ENCODE results near the gene NAP1L1. TPM values are rescaled to one million over a fixed set of nuclear protein-coding genes. Genes with fewer than 3 reads are reported as not detected.

Gene NAP1L1
- total RNA-seq, 1 experiment from 2014 or later, result 467 TPM

DNA sequence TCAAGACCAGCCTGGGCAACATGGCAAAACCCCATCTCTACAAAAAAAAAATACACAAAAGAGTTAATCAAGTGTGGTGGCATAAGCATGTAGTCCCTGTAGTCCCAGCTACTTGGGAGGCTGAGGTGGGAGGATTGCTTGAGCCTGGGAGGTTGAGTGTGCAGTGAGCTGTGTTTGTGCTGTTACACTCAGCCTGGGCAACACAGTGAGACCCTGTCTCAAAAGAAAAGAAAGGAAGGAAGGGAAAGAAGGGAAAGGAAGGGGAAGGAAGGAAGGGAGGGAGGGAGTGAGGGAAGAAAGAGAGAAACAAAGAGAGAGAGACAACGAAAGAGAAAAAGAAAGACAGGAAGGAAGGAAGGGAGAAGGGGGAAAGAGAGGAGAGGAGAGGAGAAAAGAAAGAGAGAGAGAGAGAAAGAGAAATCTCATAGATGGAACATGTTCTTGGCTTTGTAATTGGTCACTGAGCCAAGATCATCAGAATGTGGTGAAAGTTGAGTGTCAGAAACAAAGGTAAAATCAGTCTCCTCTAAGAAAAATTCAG is 26.8 kb upstream of the NAP1L1 start:
- Mint-ChIP-seq H3K4me3 (ENCODE audit: low read depth, unreplicated experiment) (no peak overlapping the region), H3K4me1 (ENCODE audit: low read depth, unreplicated experiment) (peaks cover 2% of the 10 kb centered on the region), H3K36me3 (ENCODE audit: insufficient read depth, unreplicated experiment) (no peaks in the 10 kb centered on the region), H3K27ac (ENCODE audit: unreplicated experiment) (no peak overlapping the region), H3K27me3 (ENCODE audit: unreplicated experiment) (no peaks in the 10 kb centered on the region), H3K9me3 (ENCODE audit: low read depth, unreplicated experiment) (no peaks in the 10 kb centered on the region)
- DNase-seq, result no peak
- CTCF ChIA-PET, result interaction anchor here (0.6 to 0.7 kb wide), 3 partner anchors 103 to 1299 kb away, joined by 3 to 4 read pairs (median 3); no protein-coding TSS in a partner anchor
- TF ChIP-seq, protein P1, sequence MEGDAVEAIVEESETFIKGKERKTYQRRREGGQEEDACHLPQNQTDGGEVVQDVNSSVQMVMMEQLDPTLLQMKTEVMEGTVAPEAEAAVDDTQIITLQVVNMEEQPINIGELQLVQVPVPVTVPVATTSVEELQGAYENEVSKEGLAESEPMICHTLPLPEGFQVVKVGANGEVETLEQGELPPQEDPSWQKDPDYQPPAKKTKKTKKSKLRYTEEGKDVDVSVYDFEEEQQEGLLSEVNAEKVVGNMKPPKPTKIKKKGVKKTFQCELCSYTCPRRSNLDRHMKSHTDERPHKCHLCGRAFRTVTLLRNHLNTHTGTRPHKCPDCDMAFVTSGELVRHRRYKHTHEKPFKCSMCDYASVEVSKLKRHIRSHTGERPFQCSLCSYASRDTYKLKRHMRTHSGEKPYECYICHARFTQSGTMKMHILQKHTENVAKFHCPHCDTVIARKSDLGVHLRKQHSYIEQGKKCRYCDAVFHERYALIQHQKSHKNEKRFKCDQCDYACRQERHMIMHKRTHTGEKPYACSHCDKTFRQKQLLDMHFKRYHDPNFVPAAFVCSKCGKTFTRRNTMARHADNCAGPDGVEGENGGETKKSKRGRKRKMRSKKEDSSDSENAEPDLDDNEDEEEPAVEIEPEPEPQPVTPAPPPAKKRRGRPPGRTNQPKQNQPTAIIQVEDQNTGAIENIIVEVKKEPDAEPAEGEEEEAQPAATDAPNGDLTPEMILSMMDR (IDR thresholded peaks at IDR 0.05; ENCODE audit: unreplicated experiment), result no peak
- intact Hi-C loops (cut with micrococcal nuclease; ENCODE audit: unreplicated experiment), result no loop called here
- BruUV-seq (replicated peaks), result no TSS peak

DNA sequence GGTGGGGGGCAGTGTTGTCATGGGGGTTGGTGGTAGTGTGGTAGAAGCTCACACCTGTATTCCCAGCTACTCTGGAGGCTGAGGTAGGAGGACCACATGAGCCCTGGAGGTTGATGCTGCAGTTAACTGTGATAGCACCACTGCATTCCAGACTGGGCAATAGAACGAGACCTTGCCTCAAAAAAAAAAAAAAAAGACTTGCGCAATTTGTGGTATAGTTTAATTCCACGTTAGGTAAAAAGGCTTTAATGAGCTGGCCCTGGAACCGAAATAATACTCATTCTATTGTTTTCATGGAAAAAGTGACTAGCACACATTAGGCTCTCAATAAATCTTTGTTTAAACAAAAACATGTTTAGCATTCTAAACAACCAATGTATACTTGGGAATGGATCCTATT is 25.4 kb upstream of the NAP1L1 start:
- peaks cover 12% of the 10 kb centered on the region for H3K4me1 Mint-ChIP-seq (ENCODE audit: low read depth, unreplicated experiment)
- CTCF ChIA-PET, result interaction anchor here (0.6 to 0.7 kb wide), 2 partner anchors 21 to 150 kb away, joined by 3 to 5 read pairs; no protein-coding TSS in a partner anchor
- H3K27me3 Mint-ChIP-seq (ENCODE audit: unreplicated experiment), result no peaks in the 10 kb centered on the region
- H3K9me3 Mint-ChIP-seq (ENCODE audit: low read depth, unreplicated experiment), result no peaks in the 10 kb centered on the region
- no peak for DNase-seq
- H3K36me3 Mint-ChIP-seq (ENCODE audit: insufficient read depth, unreplicated experiment), result no peaks in the 10 kb centered on the region
- intact Hi-C loops (cut with micrococcal nuclease; ENCODE audit: unreplicated experiment), result no loop called here
- TF ChIP-seq, protein P1 (IDR thresholded peaks at IDR 0.05; ENCODE audit: unreplicated experiment), result no peak
- BruUV-seq (replicated peaks), result no TSS peak
- no peak overlapping the region for H3K27ac Mint-ChIP-seq (ENCODE audit: unreplicated experiment)
- no peak overlapping the region for H3K4me3 Mint-ChIP-seq (ENCODE audit: low read depth, unreplicated experiment)

DNA sequence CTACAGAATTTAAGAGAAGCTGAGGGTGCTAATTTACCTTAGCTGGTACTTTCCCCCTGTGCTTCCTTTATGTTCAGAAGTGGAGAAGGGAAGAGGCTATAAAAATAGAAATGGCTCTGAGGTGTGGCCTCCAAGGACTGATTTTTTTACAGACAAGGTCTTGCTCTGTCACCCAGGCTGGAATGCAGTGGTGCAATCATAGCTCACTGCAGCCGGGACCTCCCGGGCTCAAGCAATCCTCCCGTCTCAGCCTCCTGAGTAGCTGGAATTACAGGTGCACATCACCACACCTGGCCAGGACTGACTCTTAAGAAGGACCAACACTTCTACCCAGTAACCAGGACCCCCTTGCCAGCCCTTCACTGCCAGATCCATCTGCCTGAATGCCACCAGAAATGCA is 23.9 kb upstream of the NAP1L1 start:
- no peak overlapping the region for H3K4me3 Mint-ChIP-seq (ENCODE audit: low read depth, unreplicated experiment)
- DNase-seq, result peak; percentile 30
- H3K27me3 Mint-ChIP-seq (ENCODE audit: unreplicated experiment), result no peaks in the 10 kb centered on the region
- no peaks in the 10 kb centered on the region for H3K36me3 Mint-ChIP-seq (ENCODE audit: insufficient read depth, unreplicated experiment)
- H3K9me3 Mint-ChIP-seq (ENCODE audit: low read depth, unreplicated experiment), result no peaks in the 10 kb centered on the region
- CTCF ChIA-PET, result interaction anchor here (0.7 kb wide), 1 partner anchor 128 kb away, joined by 9 read pairs; no protein-coding TSS in a partner anchor
- H3K4me1 Mint-ChIP-seq (ENCODE audit: low read depth, unreplicated experiment), result peaks cover 14% of the 10 kb centered on the region
- TF ChIP-seq, protein P1 (IDR thresholded peaks at IDR 0.05; ENCODE audit: unreplicated experiment), result no peak
- no peak overlapping the region for H3K27ac Mint-ChIP-seq (ENCODE audit: unreplicated experiment)
- no TSS peak for BruUV-seq (replicated peaks)
- intact Hi-C loops (cut with micrococcal nuclease; ENCODE audit: unreplicated experiment), result no loop called here

DNA sequence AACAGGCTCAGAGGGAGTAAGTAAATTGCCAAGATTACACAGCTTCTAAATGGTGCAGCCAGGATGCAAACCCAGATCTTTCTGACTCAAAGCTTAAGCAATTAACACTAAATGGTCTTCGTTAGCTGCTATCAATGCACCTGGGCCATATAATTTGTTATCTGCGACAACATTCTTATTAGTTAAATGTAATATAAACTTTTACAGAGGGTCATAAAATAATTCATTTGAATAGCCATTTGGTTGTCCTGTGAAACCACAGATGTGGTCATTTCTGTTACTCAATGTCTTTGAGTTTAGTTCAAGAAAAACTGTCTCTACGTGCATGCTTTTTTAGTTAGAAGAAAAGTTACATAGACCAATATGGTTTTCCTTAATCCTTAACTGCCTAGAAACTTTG is 22.1 kb upstream of the NAP1L1 start:
- no peaks in the 10 kb centered on the region for H3K27me3 Mint-ChIP-seq (ENCODE audit: unreplicated experiment)
- CTCF ChIA-PET, result no interaction called here

More for the DNA sequence above, 22.1 kb upstream of the NAP1L1 start:
- intact Hi-C loops (cut with micrococcal nuclease; ENCODE audit: unreplicated experiment), result no loop called here
- TF ChIP-seq, protein P1 (IDR thresholded peaks at IDR 0.05; ENCODE audit: unreplicated experiment), result no peak
- Mint-ChIP-seq H3K9me3 (ENCODE audit: low read depth, unreplicated experiment) (no peaks in the 10 kb centered on the region), H3K4me3 (ENCODE audit: low read depth, unreplicated experiment) (no peak overlapping the region), H3K36me3 (ENCODE audit: insufficient read depth, unreplicated experiment) (no peaks in the 10 kb centered on the region), H3K4me1 (ENCODE audit: low read depth, unreplicated experiment) (peaks cover 21% of the 10 kb centered on the region), H3K27ac (ENCODE audit: unreplicated experiment) (no peak overlapping the region)
- DNase-seq, result no peak
- no TSS peak for BruUV-seq (replicated peaks)

All from Calu3 (cell line).